Measurements from ENCODE around the gene FKBP2.
A peak's percentile ranks its signal among the peaks of the same experiment; 100 is the strongest.

The FKBP2 gene

GRCh38 chr11:64232967-64233315, 8.0 kb upstream of the FKBP2 start:
- no peak for DNase-seq (ENCODE audit: low read depth in 1 of 2, low spot score in 1 of 2)
- no peak overlapping the region for H3K27ac ChIP-seq (replicated peaks)
- no peak overlapping the region for H3K4me3 ChIP-seq (replicated peaks; ENCODE audit: insufficient read depth, low read length)
- no peaks in the 10 kb centered on the region for H3K27me3 ChIP-seq (ENCODE audit: insufficient read depth, poor library complexity, severe bottlenecking)
- TF ChIP-seq CTCF (IDR thresholded peaks at IDR 0.05; ENCODE audit: insufficient read depth, low read length) (no peak), POLR2AphosphoS5 (IDR thresholded peaks at IDR 0.05; ENCODE audit: low read depth) (no peak), REST (IDR thresholded peaks at IDR 0.05; ENCODE audit: insufficient replicate concordance, low read depth) (no peak), GABPA (IDR thresholded peaks at IDR 0.05; ENCODE audit: low read depth) (no peak)

GRCh38 chr11:64233913-64234586, 6.8 kb upstream of the FKBP2 start, which contains the start of gene VEGFB:
VEGFB (plus strand) TSS chr11:64234584; CDS start chr11:64234834, 250 bp downstream.
- DNase-seq (ENCODE audit: low read depth in 1 of 2, low spot score in 1 of 2) = no peak
- H3K4me3 ChIP-seq (replicated peaks; ENCODE audit: insufficient read depth, low read length) = peak within 1 kb of the TSS; percentile 53
- H3K27me3 ChIP-seq (ENCODE audit: insufficient read depth, poor library complexity, severe bottlenecking) = no peaks in the 10 kb centered on the region
- TF ChIP-seq REST (IDR thresholded peaks at IDR 0.05; ENCODE audit: insufficient replicate concordance, low read depth) = no peak
- no peak within 1 kb of the TSS for H3K27ac ChIP-seq (replicated peaks)

GRCh38 chr11:64234647-64235379, 6.1 kb upstream of the FKBP2 start:
- H3K4me3 ChIP-seq (replicated peaks; ENCODE audit: insufficient read depth, low read length) = peak overlapping the region; percentile 53
- no peak overlapping the region for H3K27ac ChIP-seq (replicated peaks)
- DNase-seq (ENCODE audit: low read depth in 1 of 2, low spot score in 1 of 2) = no peak
- H3K27me3 ChIP-seq (ENCODE audit: insufficient read depth, poor library complexity, severe bottlenecking) = no peaks in the 10 kb centered on the region
- no peak for TF ChIP-seq GABPA (IDR thresholded peaks at IDR 0.05; ENCODE audit: low read depth)

- TF ChIP-seq SPI1 (IDR thresholded peaks at IDR 0.05; ENCODE audit: borderline replicate concordance, low read depth) (no peak), POLR2AphosphoS5 (IDR thresholded peaks at IDR 0.05; ENCODE audit: low read depth) (no peak), REST (IDR thresholded peaks at IDR 0.05; ENCODE audit: insufficient replicate concordance, low read depth) (no peak), GABPA (IDR thresholded peaks at IDR 0.05; ENCODE audit: low read depth) (no peak), CTCF (IDR thresholded peaks at IDR 0.05; ENCODE audit: insufficient read depth, low read length) (no peak)
- H3K4me3 ChIP-seq (replicated peaks; ENCODE audit: insufficient read depth, low read length) = peak overlapping the region; percentile 53
- no peaks in the 10 kb centered on the region for H3K27me3 ChIP-seq (ENCODE audit: insufficient read depth, poor library complexity, severe bottlenecking)
- H3K27ac ChIP-seq (replicated peaks) = no peak overlapping the region
- DNase-seq (ENCODE audit: low read depth in 1 of 2, low spot score in 1 of 2) = no peak
These were observed 5.3 kb upstream of the FKBP2 start for GRCh38 chr11:64235437-64236161.
